ENCODE measurements around the gene TRPM7.
"Not testable (repeated sequence)": the region's sequence is repeated elsewhere in the genome, so short reads cannot be mapped to it uniquely, and the experiment has no call there.

The TRPM7 gene

GRCh38 chr15:50576166-50576565 is 110.4 kb downstream of the TRPM7 start:
- DNase-seq (ENCODE audit: low spot score), result no peak

- DNase-seq (ENCODE audit: low spot score), result not testable (repeated sequence)
Measured at GRCh38 chr15:50573842-50574241, 112.8 kb downstream of the TRPM7 start.

- no peak for DNase-seq (ENCODE audit: low spot score)
Measured at GRCh38 chr15:50563756-50564155, 122.8 kb downstream of the TRPM7 start.

- DNase-seq (ENCODE audit: low spot score), result no peak
Measured at GRCh38 chr15:50562735-50563640, 123.6 kb downstream of the TRPM7 start.

- DNase-seq (ENCODE audit: low spot score), result no peak
Measured at GRCh38 chr15:50558012-50558411, 128.6 kb downstream of the TRPM7 start.

- no peak for DNase-seq (ENCODE audit: low spot score)
Measured at GRCh38 chr15:50556642-50557371, 129.8 kb downstream of the TRPM7 start.

- no peak for DNase-seq (ENCODE audit: low spot score)
Measured at GRCh38 chr15:50552238-50552637, 134.4 kb downstream of the TRPM7 start.

GRCh38 chr15:50549326-50549725 is 137.3 kb downstream of the TRPM7 start:
- DNase-seq (ENCODE audit: low spot score), result peak; percentile 11

- no peak for DNase-seq (ENCODE audit: low spot score)
Measured at GRCh38 chr15:50546566-50546965, 140.0 kb downstream of the TRPM7 start, which contains the start of gene USP50. TSS of gene USP50 (minus strand) at chr15:50546666. CDS start at chr15:50546525, 141 bp downstream.

- no peak for DNase-seq (ENCODE audit: low spot score)
Measured at GRCh38 chr15:50544368-50544767, 142.2 kb downstream of the TRPM7 start.

- DNase-seq (ENCODE audit: low spot score), result no peak
Measured at GRCh38 chr15:50543556-50543955, 143.0 kb downstream of the TRPM7 start.

- no peak for DNase-seq (ENCODE audit: low spot score)
Measured at GRCh38 chr15:50542887-50543210, 143.7 kb downstream of the TRPM7 start.

GRCh38 chr15:50531766-50532165 is 154.8 kb downstream of the TRPM7 start:
- no peak for DNase-seq (ENCODE audit: low spot score)

GRCh38 chr15:50531163-50531562 is 155.4 kb downstream of the TRPM7 start:
- DNase-seq (ENCODE audit: low spot score), result no peak

- DNase-seq (ENCODE audit: low spot score), result no peak
Measured at GRCh38 chr15:50523851-50524251, 162.7 kb downstream of the TRPM7 start.

- no peak for DNase-seq (ENCODE audit: low spot score)
Measured at GRCh38 chr15:50519740-50520425, 166.7 kb downstream of the TRPM7 start.

GRCh38 chr15:50513001-50513400 is 173.6 kb downstream of the TRPM7 start:
- DNase-seq (ENCODE audit: low spot score), result no peak

Data from kidney tubule cell (primary cell).